Effector CD8-positive, alpha-beta T cell (primary cell): ENCODE data around the gene SH2D1B.

Experiments
- DNase-seq: peaks from one replicate; lab custom pipeline; 2025; lab: John Stamatoyannopoulos, UW

Gene SH2D1B

DNA sequence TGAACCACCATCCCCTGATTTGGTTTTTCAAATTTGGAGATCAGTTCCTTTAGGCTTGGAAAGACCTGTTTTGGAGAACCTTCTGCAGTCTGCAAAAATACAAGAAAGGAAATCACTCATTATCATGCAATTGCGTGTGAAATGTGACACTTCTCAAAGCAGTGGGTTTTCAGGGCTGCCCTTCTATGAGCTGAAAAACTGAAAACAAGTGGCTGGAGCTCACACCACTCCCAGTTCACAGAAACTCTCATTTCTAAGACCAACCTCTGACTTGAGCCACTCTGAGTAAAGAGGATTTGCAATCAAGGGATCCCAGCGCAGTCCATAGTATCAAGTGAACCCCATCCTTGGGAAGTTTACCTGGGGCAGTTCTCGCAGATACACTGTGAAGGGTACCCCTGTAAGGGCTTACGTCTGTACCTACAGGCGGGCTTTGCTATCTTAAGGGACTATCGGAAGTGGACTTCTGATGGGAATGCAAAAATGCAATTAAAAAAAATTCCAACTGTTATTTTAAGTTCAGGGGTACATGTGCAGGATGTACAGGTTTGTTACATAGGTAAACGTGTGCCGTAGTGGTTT, 12.8 kb downstream of the SH2D1B start:
- DNase-seq, result no peak

DNA sequence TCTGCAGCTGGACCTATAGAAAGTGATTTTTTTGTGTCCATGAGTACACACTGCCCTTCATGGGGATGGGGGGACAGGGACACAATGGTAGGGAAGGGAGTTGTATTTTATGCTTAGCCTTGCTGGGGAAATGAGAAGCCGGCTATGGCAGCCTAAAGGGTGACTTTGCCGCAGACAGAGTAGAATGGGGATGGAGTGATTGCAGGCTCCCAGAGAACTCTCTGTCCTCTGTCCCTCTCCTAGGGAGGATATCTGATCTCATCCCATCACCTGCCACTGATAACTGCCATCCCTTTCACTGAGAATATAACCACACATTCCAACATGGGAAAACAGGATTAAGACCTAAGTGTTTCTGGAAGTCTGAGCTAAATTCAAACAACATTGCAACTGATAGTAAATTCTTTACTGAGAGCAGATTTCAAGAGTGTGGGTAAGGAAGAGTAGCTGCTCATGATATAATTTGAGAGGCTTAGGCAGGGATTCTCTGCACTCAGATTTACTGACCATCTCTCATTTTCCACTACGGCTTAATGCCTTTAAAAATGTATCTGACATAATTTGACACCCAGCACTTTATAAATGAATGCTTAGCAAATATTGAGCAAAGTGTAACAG, 13.9 kb downstream of the SH2D1B start:
- no peak for DNase-seq

DNA sequence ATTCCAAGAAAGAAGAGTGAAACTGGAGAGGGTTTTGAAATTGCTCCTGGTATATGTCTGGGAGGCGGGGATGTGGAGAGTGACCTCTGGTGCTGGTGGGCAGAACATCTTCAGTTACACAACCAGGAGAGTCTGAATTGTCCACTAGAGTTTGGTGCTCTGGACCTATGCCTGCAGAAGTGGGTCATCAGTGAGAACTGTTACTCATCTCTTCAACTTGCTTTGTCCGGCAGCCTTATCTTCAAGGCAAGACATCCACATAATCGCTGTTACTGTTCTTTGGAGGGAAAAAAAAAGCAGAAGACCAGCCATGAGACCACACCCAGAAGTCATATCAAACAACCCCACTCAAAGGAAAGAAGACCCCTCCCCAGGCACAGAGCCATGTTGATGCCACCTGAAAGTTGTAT, 14.9 kb downstream of the SH2D1B start:
- no peak for DNase-seq

- DNase-seq, result no peak
Measured at GRCh38 chr1:162396201-162396906, 15.6 kb downstream of the SH2D1B start.

DNA sequence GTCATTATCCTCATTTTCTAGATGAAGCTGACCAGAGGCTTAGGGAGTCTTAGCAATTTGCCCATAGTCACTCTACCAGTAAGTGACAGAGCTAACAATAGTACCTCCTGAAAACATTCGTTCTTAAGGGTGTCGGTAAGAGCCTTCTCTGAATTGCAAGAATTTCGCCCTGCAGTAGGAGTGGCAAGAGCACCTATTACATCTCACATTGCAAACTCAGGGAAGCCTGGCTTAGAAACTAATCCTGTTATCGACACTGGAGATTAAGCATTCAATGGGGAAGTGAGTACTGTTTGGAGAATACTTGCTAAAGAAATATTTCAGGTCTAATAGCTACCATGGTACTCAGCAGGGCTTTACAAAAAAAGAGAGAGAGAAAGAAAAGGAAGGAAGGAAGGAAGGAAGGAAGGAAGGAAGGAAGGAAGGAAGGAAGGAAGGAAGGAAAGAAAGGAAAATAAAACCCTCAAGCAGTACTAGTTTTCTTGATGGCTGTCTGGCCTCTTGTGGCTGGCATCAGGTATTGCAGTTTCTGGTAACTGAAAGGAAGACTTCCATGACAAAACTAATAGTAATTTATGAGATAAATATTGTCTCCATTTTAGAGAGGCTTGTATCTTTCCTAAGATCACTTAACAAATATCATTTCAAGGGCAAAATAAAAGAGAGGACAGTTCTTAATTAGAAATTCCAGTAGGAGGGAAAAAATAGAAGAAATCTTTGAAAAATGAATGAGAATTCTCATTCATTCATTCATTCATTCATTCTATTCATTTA, 20.0 kb downstream of the SH2D1B start:
- no peak for DNase-seq

GRCh38 chr1:162390396-162391185, 21.3 kb downstream of the SH2D1B start:
- DNase-seq, result no peak

DNA sequence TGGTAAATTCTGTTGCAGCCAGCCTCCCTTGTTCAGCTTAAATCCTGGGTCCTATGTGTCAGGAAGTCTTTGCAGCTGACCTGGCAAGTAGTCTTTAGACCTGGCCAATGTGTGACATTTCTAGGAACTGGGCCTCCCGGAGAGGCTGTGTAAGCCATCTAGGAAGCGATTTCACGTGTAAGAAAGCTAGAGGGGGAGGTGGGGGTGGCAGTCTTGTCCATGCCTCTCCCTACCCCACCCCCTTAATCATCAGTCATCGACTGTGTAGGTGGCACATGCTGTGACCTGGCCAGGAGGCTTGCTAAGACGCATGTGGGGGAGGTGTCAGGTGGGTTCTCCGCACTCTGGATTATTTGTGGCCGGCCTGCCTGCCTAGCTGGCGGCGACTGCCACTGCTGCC, 22.0 kb downstream of the SH2D1B start:
- no peak for DNase-seq

DNA sequence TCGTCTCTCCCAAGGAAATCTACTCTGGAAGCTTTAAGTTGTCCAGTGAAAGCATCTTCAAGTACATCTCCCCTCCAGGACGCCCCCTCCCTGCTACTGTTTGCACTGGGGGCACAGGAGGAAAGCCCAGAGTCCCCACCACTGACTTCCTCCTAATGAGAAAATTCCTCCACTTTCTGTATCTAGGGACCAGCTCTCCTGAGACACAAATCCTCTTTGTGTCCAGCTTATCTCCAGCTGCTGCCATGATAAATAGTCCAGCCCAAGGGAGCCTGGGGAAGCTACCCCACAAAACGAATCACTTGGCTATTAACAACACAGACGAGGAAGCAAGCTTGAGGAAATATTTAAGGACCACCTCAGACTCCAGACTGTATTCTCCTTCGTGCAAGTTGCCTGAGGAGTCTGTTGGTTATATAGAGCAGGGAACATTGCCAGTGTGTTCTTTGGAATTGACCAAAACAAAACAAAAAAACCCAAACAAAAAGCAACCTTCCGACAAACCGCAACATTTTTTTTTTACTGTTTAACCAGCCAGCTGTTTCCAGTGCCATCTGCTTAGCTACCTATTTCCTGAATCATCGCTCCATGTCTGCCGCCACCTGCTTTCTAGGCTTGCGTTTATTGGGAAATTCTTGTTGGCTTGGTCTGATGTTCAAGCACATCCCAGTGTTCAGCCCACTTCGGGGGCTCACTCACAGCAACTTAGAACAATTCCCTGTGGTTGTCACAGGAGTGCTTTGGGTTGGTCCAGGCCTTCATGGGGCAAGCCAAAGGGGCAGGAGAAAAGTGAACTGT, 22.7 kb downstream of the SH2D1B start:
- DNase-seq, result no peak

- DNase-seq, result no peak
Measured at GRCh38 chr1:162388615-162389014, 23.3 kb downstream of the SH2D1B start.

DNA sequence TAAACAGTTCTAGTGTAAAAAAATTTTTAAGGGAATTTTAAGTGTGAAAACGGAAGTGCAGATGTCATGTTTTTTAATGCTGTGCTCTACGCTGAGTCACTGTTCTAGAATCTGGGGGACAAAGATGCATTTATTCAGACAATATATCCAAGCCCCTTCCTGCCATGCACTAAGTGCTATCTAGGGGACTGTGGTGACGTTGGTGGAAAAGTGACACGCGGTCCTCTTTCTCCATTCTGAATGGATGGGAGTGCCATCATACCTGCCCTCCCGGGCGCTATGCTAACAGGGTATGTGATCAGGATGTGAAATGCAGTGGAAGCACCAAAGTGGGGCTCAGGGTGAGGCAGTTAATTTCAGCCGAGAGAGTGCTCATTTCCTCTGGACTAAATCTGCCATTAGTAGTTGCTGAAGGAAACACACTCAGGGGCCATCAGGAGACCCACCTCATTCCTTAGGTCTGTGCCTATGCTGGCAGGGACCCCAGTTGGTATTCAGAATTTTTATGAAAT, 23.8 kb downstream of the SH2D1B start:
- no peak for DNase-seq

- DNase-seq, result no peak
Measured at GRCh38 chr1:162387226-162388082, 24.5 kb downstream of the SH2D1B start.

- no peak for DNase-seq
Measured at GRCh38 chr1:162386292-162387225, 25.4 kb downstream of the SH2D1B start.

- DNase-seq, result no peak
Measured at GRCh38 chr1:162385702-162386101, 26.2 kb downstream of the SH2D1B start.

- DNase-seq, result no peak
Measured at GRCh38 chr1:162385280-162385623, 26.7 kb downstream of the SH2D1B start.

- no peak for DNase-seq
Measured at GRCh38 chr1:162384601-162385279, 27.2 kb downstream of the SH2D1B start.

GRCh38 chr1:162384116-162384515, 27.8 kb downstream of the SH2D1B start:
- no peak for DNase-seq

DNA sequence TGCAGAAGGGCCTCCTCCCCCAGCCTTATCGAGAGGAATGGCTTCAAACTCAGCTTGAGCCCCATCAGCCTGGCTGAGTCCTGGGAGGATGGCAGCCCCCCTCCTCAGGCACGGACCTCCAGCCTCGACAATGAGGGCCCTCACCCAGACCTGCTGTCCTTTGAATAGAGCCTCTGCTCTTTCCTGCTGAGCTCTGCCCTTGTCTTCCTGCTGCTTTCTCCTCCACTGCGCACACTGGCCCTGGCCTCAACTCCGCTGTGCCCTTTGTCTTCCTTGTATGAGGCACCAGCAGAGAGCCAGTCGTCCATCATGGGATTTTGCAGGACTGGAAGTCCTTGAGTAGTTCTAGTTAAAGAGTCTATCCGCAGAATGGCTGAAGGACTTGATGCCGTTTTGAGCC, 28.4 kb downstream of the SH2D1B start:
- DNase-seq, result no peak

DNA sequence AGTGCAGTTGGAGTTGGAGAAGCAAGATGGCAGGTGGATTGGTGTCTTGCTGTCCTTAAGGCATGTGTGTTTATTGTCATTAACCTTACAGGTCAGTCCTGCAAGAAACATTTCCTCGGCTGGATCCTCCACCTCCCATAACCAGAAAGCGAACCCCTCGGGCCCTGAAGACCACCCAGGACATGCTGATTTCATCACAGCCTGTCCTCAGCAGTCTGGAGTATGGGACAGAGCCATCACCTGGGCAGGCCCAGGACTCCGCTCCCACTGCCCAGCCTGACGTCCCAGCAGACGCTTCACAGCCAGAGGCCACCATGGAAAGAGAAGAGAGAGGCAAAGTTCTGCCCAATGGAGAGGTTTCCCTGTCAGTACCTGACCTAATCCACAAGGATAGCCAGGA, 28.8 kb downstream of the SH2D1B start:
- DNase-seq, result no peak
